ENCODE measurements around the gene HTRA1.

HTRA1 gene

GRCh38 chr10:122461367-122461728, at the start of gene HTRA1:
TSS of gene HTRA1 (plus strand) at chr10:122461553. CDS start at chr10:122461653, 100 bp downstream.
- DNase-seq (ENCODE audit: low read depth in 3 of 3): no peak

GRCh38 chr10:122413327-122413726, 48.0 kb upstream of the HTRA1 start:
- DNase-seq (ENCODE audit: low read depth in 3 of 3): no peak

- DNase-seq (ENCODE audit: low read depth in 3 of 3): no peak
Measured at GRCh38 chr10:122417667-122418066, 43.7 kb upstream of the HTRA1 start.

- DNase-seq (ENCODE audit: low read depth in 3 of 3): no peak
Measured at GRCh38 chr10:122419016-122419415, 42.3 kb upstream of the HTRA1 start.

- DNase-seq (ENCODE audit: low read depth in 3 of 3): no peak
Measured at GRCh38 chr10:122419876-122420623, 41.3 kb upstream of the HTRA1 start.

GRCh38 chr10:122420624-122421007, 40.7 kb upstream of the HTRA1 start:
- DNase-seq (ENCODE audit: low read depth in 3 of 3): no peak

GRCh38 chr10:122421054-122421625, 40.2 kb upstream of the HTRA1 start:
- no peak for DNase-seq (ENCODE audit: low read depth in 3 of 3)

- DNase-seq (ENCODE audit: low read depth in 3 of 3): no peak
Measured at GRCh38 chr10:122421742-122422141, 39.6 kb upstream of the HTRA1 start.

GRCh38 chr10:122422266-122422989, 38.9 kb upstream of the HTRA1 start:
- no peak for DNase-seq (ENCODE audit: low read depth in 3 of 3)

GRCh38 chr10:122424059-122424458, 37.3 kb upstream of the HTRA1 start:
- no peak for DNase-seq (ENCODE audit: low read depth in 3 of 3)

GRCh38 chr10:122426829-122427228, 34.5 kb upstream of the HTRA1 start:
- no peak for DNase-seq (ENCODE audit: low read depth in 3 of 3)

- no peak for DNase-seq (ENCODE audit: low read depth in 3 of 3)
Measured at GRCh38 chr10:122427280-122427679, 34.1 kb upstream of the HTRA1 start.

- no peak for DNase-seq (ENCODE audit: low read depth in 3 of 3)
Measured at GRCh38 chr10:122435212-122435827, 26.0 kb upstream of the HTRA1 start.

GRCh38 chr10:122441961-122442360, 19.4 kb upstream of the HTRA1 start:
- no peak for DNase-seq (ENCODE audit: low read depth in 3 of 3)

- DNase-seq (ENCODE audit: low read depth in 3 of 3): no peak
Measured at GRCh38 chr10:122445469-122445868, 15.9 kb upstream of the HTRA1 start.

- no peak for DNase-seq (ENCODE audit: low read depth in 3 of 3)
Measured at GRCh38 chr10:122445904-122446303, 15.4 kb upstream of the HTRA1 start.

GRCh38 chr10:122446668-122447423, 14.5 kb upstream of the HTRA1 start:
- DNase-seq (ENCODE audit: low read depth in 3 of 3): no peak

- DNase-seq (ENCODE audit: low read depth in 3 of 3): no peak
Measured at GRCh38 chr10:122448600-122448999, 12.8 kb upstream of the HTRA1 start.

- no peak for DNase-seq (ENCODE audit: low read depth in 3 of 3)
Measured at GRCh38 chr10:122449153-122449552, 12.2 kb upstream of the HTRA1 start.

- no peak for DNase-seq (ENCODE audit: low read depth in 3 of 3)
Measured at GRCh38 chr10:122450353-122450990, 10.9 kb upstream of the HTRA1 start.

- DNase-seq (ENCODE audit: low read depth in 3 of 3): no peak
Measured at GRCh38 chr10:122454071-122454470, 7.3 kb upstream of the HTRA1 start.
